Retinal pigment epithelial cell (primary cell): ENCODE data around the gene CREBBP.

ENCODE experiments used
- DNase-seq: peaks from one replicate; pipeline ENCODE4 v3.0.0-alpha.2; 2010; ENCODE audit warnings: low read depth
- H3K4me3 ChIP-seq: 2 replicates; pipeline ENCODE4 v1.5.1; 2011; ENCODE audit warnings: mild to moderate bottlenecking, low read length, control low read depth, moderate library complexity
- TF ChIP-seq, protein P1 (sequence below): conservative IDR thresholded peaks from 2 replicates; pipeline ENCODE4 v1.5.1; 2011; ENCODE audit warnings: low read depth, low read length, control low read depth, inconsistent platforms

Gene CREBBP

GRCh38 chr16:3824121-3824795 lies 56.3 kb downstream of the CREBBP start:
- no peak overlapping the region for H3K4me3 ChIP-seq
- DNase-seq, result no peak
- TF ChIP-seq, protein P1, sequence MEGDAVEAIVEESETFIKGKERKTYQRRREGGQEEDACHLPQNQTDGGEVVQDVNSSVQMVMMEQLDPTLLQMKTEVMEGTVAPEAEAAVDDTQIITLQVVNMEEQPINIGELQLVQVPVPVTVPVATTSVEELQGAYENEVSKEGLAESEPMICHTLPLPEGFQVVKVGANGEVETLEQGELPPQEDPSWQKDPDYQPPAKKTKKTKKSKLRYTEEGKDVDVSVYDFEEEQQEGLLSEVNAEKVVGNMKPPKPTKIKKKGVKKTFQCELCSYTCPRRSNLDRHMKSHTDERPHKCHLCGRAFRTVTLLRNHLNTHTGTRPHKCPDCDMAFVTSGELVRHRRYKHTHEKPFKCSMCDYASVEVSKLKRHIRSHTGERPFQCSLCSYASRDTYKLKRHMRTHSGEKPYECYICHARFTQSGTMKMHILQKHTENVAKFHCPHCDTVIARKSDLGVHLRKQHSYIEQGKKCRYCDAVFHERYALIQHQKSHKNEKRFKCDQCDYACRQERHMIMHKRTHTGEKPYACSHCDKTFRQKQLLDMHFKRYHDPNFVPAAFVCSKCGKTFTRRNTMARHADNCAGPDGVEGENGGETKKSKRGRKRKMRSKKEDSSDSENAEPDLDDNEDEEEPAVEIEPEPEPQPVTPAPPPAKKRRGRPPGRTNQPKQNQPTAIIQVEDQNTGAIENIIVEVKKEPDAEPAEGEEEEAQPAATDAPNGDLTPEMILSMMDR, result no peak

DNA sequence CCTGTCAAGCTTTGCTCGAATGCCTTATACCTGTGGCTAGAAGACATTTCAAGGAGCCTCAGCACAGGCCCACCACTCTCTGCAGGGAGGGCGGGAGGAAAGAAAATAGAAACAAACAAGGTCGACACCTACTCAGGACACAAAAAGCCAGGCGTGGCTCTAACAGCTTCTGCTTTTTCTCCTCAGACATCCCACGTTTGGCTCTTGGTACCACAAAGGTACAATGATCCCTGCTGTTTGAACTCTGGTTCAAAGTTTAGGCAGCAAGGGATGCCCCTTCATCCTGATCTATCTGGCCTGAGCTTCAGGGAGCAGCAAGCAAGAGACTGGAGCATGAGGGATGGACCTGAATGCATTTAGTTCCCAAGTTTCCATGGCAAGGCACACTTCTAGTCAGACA lies 57.1 kb downstream of the CREBBP start:
- TF ChIP-seq, protein P1, result no peak
- no peak for DNase-seq
- no peak overlapping the region for H3K4me3 ChIP-seq

GRCh38 chr16:3822366-3823045 lies 58.0 kb downstream of the CREBBP start:
- H3K4me3 ChIP-seq, result no peak overlapping the region
- TF ChIP-seq, protein P1, result no peak
- DNase-seq, result no peak

DNA sequence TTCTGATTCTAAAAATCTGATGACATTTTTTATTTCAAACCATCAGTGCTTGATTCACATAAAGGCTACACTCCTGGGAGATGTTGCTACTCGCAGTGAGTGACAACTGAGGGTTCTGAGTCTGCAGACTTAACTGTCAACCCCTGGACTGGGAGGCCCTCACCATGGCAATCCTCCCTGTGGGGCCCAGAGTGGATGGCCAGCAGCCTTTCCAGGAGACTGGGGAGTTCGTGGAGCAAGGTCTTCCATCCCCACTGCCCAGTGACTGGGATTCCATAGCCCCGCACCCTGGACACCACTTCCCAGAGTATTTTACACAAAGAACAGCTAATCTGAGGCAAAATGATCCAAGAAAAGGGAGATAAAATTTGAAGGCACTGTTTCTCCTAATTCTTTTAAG lies 59.3 kb downstream of the CREBBP start:
- H3K4me3 ChIP-seq, result no peak overlapping the region
- no peak for DNase-seq
- TF ChIP-seq, protein P1, result no peak

DNA sequence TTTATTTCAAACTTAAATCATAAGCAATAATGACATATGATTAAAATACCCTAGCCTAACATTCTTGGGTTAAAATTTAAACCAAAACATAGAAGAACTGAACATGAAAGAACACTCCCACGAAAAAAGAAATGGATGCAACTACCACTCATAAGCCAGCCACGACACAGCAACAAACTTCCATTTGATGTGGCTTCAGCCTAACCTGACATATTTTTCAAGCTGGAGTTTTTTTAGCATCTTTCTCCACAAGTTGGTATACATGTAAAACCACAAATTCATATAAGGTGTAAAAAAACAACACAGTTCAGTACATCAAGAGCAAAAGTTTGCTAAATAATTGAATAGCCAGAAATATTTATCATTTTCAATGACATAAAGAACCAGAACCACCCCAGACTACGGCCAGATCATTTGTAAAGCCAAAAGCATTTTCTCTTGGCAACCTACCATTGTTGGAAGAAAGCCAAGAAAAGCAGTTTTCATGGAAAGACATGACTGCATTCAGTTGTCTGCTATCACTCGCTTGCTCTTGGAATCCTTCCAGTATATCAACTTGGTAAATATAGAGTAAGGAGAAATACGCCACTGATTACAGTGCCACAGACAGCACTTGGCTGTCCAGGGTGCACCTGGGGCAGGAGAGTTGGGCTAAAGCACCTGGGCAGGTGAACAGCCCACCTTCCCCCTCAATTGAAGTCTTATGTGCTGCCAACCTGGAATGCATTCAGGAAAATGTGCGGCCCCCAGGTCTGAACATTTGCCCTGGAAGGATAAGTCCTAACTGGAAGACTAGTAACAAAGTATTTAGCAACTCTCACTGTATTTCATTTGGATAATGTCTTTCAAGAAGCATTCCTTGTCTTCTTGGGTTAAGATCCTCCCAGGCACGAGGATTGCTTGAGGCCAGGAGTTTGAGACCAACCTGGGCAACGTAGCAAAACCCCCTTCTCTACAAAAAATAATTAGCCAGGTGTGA lies 60.5 kb downstream of the CREBBP start:
- TF ChIP-seq, protein P1, result no peak
- H3K4me3 ChIP-seq, result no peak overlapping the region
- peak; percentile 81 for DNase-seq

DNA sequence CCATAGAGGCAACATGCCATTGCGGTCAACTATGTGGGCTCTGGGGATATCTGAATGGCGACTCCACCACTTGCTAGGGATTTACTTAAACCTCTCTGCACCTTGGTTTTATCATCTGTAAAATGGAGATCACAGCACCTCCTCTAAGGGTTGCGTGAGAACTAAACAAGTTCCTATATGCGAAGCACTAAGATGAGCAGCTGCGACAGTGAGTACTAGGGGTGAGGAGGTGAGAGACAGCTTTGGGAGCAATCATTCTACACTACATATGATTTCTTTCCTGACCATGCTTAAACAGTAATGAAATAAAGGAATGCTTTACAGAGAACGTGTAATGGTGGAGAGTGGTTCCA lies 61.4 kb downstream of the CREBBP start:
- no peak for DNase-seq
- TF ChIP-seq, protein P1, result no peak
- H3K4me3 ChIP-seq, result no peak overlapping the region
